HEK293 (cell line): ENCODE measurements around the gene UBXN6.

ENCODE experiments used
- GLI2 ChIP-seq: fragments of 450-650 bp; formaldehyde crosslinking; IDR thresholded peaks from 2 replicates; pipeline ENCODE4; 2017; ENCODE audit warnings: missing biosample characterization, missing genetic modification characterization, low read depth, borderline replicate concordance
- KLF10 ChIP-seq: fragments of 450-650 bp; IDR thresholded peaks from 2 replicates; pipeline ENCODE4 v1.5.1; 2018; ENCODE audit warnings: missing biosample characterization, mild to moderate bottlenecking, missing genetic modification characterization
- MZF1 ChIP-seq: fragments of 450-650 bp; formaldehyde crosslinking; IDR thresholded peaks from 2 replicates; pipeline ENCODE4 v1.5.1; 2017; ENCODE audit warnings: missing biosample characterization, missing genetic modification characterization, borderline replicate concordance
- SETDB1 ChIP-seq: IDR thresholded peaks from one replicate; pipeline ENCODE4 v1.6.1; 2017; ENCODE audit warnings: mild to moderate bottlenecking, low read length, moderate library complexity, mixed read lengths; ENCODE audit not compliant: insufficient read length
- ZBTB17 ChIP-seq: fragments of 450-650 bp; formaldehyde crosslinking; IDR thresholded peaks from 2 replicates; pipeline ENCODE4 v1.5.1; 2016; ENCODE audit warnings: missing biosample characterization, missing genetic modification characterization
- ZNF133 ChIP-seq: fragments of 450-650 bp; formaldehyde crosslinking; IDR thresholded peaks from 2 replicates; pipeline ENCODE4 v1.5.1; 2016; ENCODE audit warnings: missing biosample characterization, missing genetic modification characterization
- ZNF311 ChIP-seq: fragments of 450-650 bp; formaldehyde crosslinking; IDR thresholded peaks from 2 replicates; pipeline ENCODE4 v1.5.1; 2017; ENCODE audit warnings: missing biosample characterization, missing genetic modification characterization, borderline replicate concordance
- ZNF433 ChIP-seq: fragments of 450-650 bp; formaldehyde crosslinking; IDR thresholded peaks from 2 replicates; pipeline ENCODE4 v1.5.1; 2016; ENCODE audit warnings: missing biosample characterization, missing genetic modification characterization, low read depth
- ZNF785 ChIP-seq: fragments of 450-650 bp; formaldehyde crosslinking; IDR thresholded peaks from 2 replicates; pipeline ENCODE4 v1.5.1; 2016; ENCODE audit warnings: missing biosample characterization, missing genetic modification characterization
- ZNF843 ChIP-seq: fragments of 450-650 bp; formaldehyde crosslinking; IDR thresholded peaks from 2 replicates; pipeline ENCODE4 v1.5.1; 2016; ENCODE audit warnings: missing biosample characterization, missing genetic modification characterization
- TF ChIP-seq, protein P1 (sequence below): fragments of 450-650 bp; formaldehyde crosslinking; conservative IDR thresholded peaks from 2 replicates; pipeline ENCODE4 v1.5.1; 2016; ENCODE audit warnings: low read depth, missing biosample characterization, missing genetic modification characterization
- TF ChIP-seq, protein P2 (sequence below): fragments of 450-650 bp; formaldehyde crosslinking; IDR thresholded peaks from 2 replicates; pipeline ENCODE4 v1.5.1; 2016; ENCODE audit warnings: missing biosample characterization, missing genetic modification characterization
- TF ChIP-seq, protein P3 (sequence below): fragments of 450-650 bp; IDR thresholded peaks from 2 replicates; pipeline ENCODE4 v1.5.1; 2018; ENCODE audit warnings: missing biosample characterization, mild to moderate bottlenecking, missing genetic modification characterization
- TF ChIP-seq, protein P4 (sequence below): fragments of 450-650 bp; formaldehyde crosslinking; IDR thresholded peaks from 2 replicates; pipeline ENCODE4 v1.5.0; 2017; ENCODE audit warnings: missing biosample characterization, missing genetic modification characterization, borderline replicate concordance
- TF ChIP-seq, protein P5 (sequence below): fragments of 450-650 bp; formaldehyde crosslinking; IDR thresholded peaks from 2 replicates; pipeline ENCODE4 v1.5.1; 2016; ENCODE audit warnings: missing biosample characterization, missing genetic modification characterization
- TF ChIP-seq, protein P6 (sequence below): fragments of 450-650 bp; formaldehyde crosslinking; IDR thresholded peaks from 2 replicates; pipeline ENCODE4 v1.5.1; 2016; ENCODE audit warnings: missing biosample characterization, missing genetic modification characterization
- TF ChIP-seq, protein P7 (sequence below): fragments of 450-650 bp; formaldehyde crosslinking; IDR thresholded peaks from 2 replicates; pipeline ENCODE4 v1.5.1; 2016; ENCODE audit warnings: missing biosample characterization, missing genetic modification characterization
- TF ChIP-seq, protein P8 (sequence below): fragments of 450-650 bp; formaldehyde crosslinking; IDR thresholded peaks from 2 replicates; pipeline ENCODE4 v1.5.1; 2016; ENCODE audit warnings: missing biosample characterization, missing genetic modification characterization

Gene UBXN6

DNA sequence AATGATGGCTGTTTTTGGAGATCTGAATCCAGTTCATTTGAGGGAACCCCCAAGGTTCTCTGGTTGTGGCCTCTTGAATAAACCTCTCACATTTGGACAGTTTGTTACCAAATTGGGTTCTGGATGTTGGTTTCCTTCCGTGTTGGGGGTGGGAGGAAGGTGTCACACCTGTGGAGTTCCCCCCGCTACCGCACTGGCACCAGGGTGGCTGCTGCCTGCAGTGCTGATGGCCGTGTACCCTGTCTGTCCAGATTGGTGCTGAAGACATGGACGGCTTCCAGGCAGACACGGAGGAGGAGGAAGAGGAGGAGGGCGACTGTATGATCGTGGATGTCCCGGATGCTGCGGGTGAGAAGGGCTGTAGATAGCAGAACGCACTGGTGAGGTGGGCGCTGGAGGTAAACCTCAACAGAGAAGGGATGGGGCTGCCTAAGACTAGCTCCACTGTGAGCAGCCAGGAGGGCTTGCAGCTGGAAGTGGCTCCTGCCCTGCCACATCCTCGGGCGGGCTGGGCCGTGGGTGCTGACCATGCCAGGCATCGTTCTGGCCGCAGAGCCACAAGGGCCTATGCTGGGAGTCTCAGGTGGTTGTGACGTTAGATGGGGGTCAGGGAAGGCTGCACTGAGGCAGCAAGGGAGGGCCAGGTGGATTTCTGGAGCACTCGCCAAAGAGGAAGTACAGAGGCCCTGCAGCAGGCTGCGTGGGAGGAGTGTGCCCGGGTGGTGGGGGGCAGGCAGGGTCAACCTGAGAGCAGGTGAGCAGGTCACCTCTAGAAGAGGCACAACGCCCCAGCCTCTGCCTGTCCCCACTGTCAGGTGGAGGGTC, 15.4 kb downstream of the UBXN6 start (continued):
- TF ChIP-seq, protein P1, sequence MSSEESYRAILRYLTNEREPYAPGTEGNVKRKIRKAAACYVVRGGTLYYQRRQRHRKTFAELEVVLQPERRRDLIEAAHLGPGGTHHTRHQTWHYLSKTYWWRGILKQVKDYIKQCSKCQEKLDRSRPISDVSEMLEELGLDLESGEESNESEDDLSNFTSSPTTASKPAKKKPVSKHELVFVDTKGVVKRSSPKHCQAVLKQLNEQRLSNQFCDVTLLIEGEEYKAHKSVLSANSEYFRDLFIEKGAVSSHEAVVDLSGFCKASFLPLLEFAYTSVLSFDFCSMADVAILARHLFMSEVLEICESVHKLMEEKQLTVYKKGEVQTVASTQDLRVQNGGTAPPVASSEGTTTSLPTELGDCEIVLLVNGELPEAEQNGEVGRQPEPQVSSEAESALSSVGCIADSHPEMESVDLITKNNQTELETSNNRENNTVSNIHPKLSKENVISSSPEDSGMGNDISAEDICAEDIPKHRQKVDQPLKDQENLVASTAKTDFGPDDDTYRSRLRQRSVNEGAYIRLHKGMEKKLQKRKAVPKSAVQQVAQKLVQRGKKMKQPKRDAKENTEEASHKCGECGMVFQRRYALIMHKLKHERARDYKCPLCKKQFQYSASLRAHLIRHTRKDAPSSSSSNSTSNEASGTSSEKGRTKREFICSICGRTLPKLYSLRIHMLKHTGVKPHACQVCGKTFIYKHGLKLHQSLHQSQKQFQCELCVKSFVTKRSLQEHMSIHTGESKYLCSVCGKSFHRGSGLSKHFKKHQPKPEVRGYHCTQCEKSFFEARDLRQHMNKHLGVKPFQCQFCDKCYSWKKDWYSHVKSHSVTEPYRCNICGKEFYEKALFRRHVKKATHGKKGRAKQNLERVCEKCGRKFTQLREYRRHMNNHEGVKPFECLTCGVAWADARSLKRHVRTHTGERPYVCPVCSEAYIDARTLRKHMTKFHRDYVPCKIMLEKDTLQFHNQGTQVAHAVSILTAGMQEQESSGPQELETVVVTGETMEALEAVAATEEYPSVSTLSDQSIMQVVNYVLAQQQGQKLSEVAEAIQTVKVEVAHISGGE: peak; percentile 76
- no peak for TF ChIP-seq ZNF843 (tag by site-specific recombination)
- no peak for TF ChIP-seq MZF1
- TF ChIP-seq, protein P2, sequence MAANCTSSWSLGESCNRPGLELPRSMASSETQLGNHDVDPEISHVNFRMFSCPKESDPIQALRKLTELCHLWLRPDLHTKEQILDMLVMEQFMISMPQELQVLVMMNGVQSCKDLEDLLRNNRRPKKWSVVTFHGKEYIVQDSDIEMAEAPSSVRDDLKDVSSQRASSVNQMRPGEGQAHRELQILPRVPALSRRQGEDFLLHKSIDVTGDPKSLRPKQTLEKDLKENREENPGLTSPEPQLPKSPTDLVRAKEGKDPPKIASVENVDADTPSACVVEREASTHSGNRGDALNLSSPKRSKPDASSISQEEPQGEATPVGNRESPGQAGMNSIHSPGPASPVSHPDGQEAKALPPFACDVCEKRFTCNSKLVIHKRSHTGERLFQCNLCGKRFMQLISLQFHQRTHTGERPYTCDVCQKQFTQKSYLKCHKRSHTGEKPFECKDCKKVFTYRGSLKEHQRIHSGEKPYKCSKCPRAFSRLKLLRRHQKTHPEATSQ (tag by site-specific recombination): no peak
- TF ChIP-seq, protein P3, sequence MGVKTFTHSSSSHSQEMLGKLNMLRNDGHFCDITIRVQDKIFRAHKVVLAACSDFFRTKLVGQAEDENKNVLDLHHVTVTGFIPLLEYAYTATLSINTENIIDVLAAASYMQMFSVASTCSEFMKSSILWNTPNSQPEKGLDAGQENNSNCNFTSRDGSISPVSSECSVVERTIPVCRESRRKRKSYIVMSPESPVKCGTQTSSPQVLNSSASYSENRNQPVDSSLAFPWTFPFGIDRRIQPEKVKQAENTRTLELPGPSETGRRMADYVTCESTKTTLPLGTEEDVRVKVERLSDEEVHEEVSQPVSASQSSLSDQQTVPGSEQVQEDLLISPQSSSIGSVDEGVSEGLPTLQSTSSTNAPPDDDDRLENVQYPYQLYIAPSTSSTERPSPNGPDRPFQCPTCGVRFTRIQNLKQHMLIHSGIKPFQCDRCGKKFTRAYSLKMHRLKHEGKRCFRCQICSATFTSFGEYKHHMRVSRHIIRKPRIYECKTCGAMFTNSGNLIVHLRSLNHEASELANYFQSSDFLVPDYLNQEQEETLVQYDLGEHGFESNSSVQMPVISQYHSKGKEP (tag by site-specific recombination): no peak
- TF ChIP-seq, protein P4, sequence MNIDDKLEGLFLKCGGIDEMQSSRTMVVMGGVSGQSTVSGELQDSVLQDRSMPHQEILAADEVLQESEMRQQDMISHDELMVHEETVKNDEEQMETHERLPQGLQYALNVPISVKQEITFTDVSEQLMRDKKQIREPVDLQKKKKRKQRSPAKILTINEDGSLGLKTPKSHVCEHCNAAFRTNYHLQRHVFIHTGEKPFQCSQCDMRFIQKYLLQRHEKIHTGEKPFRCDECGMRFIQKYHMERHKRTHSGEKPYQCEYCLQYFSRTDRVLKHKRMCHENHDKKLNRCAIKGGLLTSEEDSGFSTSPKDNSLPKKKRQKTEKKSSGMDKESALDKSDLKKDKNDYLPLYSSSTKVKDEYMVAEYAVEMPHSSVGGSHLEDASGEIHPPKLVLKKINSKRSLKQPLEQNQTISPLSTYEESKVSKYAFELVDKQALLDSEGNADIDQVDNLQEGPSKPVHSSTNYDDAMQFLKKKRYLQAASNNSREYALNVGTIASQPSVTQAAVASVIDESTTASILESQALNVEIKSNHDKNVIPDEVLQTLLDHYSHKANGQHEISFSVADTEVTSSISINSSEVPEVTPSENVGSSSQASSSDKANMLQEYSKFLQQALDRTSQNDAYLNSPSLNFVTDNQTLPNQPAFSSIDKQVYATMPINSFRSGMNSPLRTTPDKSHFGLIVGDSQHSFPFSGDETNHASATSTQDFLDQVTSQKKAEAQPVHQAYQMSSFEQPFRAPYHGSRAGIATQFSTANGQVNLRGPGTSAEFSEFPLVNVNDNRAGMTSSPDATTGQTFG (tag by site-specific recombination): no peak
- TF ChIP-seq, protein P5, sequence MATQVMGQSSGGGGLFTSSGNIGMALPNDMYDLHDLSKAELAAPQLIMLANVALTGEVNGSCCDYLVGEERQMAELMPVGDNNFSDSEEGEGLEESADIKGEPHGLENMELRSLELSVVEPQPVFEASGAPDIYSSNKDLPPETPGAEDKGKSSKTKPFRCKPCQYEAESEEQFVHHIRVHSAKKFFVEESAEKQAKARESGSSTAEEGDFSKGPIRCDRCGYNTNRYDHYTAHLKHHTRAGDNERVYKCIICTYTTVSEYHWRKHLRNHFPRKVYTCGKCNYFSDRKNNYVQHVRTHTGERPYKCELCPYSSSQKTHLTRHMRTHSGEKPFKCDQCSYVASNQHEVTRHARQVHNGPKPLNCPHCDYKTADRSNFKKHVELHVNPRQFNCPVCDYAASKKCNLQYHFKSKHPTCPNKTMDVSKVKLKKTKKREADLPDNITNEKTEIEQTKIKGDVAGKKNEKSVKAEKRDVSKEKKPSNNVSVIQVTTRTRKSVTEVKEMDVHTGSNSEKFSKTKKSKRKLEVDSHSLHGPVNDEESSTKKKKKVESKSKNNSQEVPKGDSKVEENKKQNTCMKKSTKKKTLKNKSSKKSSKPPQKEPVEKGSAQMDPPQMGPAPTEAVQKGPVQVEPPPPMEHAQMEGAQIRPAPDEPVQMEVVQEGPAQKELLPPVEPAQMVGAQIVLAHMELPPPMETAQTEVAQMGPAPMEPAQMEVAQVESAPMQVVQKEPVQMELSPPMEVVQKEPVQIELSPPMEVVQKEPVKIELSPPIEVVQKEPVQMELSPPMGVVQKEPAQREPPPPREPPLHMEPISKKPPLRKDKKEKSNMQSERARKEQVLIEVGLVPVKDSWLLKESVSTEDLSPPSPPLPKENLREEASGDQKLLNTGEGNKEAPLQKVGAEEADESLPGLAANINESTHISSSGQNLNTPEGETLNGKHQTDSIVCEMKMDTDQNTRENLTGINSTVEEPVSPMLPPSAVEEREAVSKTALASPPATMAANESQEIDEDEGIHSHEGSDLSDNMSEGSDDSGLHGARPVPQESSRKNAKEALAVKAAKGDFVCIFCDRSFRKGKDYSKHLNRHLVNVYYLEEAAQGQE (tag by site-specific recombination): no peak
- TF ChIP-seq GLI2 (tag by site-specific recombination): no peak
- TF ChIP-seq ZNF133: no peak
- TF ChIP-seq, protein P6, sequence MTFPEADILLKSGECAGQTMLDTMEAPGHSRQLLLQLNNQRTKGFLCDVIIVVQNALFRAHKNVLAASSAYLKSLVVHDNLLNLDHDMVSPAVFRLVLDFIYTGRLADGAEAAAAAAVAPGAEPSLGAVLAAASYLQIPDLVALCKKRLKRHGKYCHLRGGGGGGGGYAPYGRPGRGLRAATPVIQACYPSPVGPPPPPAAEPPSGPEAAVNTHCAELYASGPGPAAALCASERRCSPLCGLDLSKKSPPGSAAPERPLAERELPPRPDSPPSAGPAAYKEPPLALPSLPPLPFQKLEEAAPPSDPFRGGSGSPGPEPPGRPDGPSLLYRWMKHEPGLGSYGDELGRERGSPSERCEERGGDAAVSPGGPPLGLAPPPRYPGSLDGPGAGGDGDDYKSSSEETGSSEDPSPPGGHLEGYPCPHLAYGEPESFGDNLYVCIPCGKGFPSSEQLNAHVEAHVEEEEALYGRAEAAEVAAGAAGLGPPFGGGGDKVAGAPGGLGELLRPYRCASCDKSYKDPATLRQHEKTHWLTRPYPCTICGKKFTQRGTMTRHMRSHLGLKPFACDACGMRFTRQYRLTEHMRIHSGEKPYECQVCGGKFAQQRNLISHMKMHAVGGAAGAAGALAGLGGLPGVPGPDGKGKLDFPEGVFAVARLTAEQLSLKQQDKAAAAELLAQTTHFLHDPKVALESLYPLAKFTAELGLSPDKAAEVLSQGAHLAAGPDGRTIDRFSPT (tag by site-specific recombination): peak; percentile 51; the same call in 1 of the 2 replicates
- TF ChIP-seq ZNF433 (tag by site-specific recombination): no peak
- TF ChIP-seq, protein P7, sequence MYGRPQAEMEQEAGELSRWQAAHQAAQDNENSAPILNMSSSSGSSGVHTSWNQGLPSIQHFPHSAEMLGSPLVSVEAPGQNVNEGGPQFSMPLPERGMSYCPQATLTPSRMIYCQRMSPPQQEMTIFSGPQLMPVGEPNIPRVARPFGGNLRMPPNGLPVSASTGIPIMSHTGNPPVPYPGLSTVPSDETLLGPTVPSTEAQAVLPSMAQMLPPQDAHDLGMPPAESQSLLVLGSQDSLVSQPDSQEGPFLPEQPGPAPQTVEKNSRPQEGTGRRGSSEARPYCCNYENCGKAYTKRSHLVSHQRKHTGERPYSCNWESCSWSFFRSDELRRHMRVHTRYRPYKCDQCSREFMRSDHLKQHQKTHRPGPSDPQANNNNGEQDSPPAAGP (tag by site-specific recombination): no peak
- no peak for TF ChIP-seq SETDB1
- TF ChIP-seq ZBTB17 (tag by site-specific recombination): no peak
- TF ChIP-seq, protein P8, sequence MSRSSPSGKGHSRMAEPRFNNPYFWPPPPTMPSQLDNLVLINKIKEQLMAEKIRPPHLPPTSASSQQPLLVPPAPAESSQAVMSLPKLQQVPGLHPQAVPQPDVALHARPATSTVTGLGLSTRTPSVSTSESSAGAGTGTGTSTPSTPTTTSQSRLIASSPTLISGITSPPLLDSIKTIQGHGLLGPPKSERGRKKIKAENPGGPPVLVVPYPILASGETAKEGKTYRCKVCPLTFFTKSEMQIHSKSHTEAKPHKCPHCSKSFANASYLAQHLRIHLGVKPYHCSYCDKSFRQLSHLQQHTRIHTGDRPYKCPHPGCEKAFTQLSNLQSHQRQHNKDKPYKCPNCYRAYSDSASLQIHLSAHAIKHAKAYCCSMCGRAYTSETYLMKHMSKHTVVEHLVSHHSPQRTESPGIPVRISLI (tag by site-specific recombination): no peak
- TF ChIP-seq KLF10 (tag by site-specific recombination): no peak
- TF ChIP-seq ZNF311: no peak
- no peak for TF ChIP-seq ZNF785 (tag by site-specific recombination)
